ENCODE measurements around the gene RUFY4. TPM values are rescaled to one million over a fixed set of nuclear protein-coding genes. Genes with fewer than 3 reads are reported as not detected.
A peak's percentile ranks its signal among the peaks of the same experiment; 100 is the strongest.

The RUFY4 gene
- polyA plus RNA-seq, 2 donors, result 0.28 to 0.52 TPM

GRCh38 chr2:218024871-218025270 lies 44.2 kb upstream of the RUFY4 start:
- Histone ChIP-seq H3K27me3 (ENCODE audit: control insufficient read depth in 1 of 2, insufficient read depth in 2 of 2, low read length in 2 of 2) (no peaks in the 10 kb centered on the region), H3K4me1 (ENCODE audit: control insufficient read depth in 2 of 2, insufficient read depth in 2 of 2, low read length in 1 of 2) (peaks cover 2 to 28% of the 10 kb centered on the region in 2 donors)

GRCh38 chr2:218026244-218026643 lies 42.8 kb upstream of the RUFY4 start:
- Histone ChIP-seq H3K4me3 (ENCODE audit: low read depth in 1 of 2, low read length in 2 of 2) (no peak overlapping the region), H3K4me1 (ENCODE audit: control insufficient read depth in 2 of 2, insufficient read depth in 2 of 2, low read length in 1 of 2) (peaks cover 2 to 40% of the 10 kb centered on the region in 2 donors), H3K9me3 (ENCODE audit: control insufficient read depth in 2 of 2, insufficient read depth in 1 of 2, low read depth in 1 of 2, low read length in 1 of 2) (no peaks in the 10 kb centered on the region), H3K27me3 (ENCODE audit: control insufficient read depth in 1 of 2, insufficient read depth in 2 of 2, low read length in 2 of 2) (no peaks in the 10 kb centered on the region), H3K27ac (ENCODE audit: low read depth in 2 of 2, low read length in 1 of 2) (no peak overlapping the region), H3K36me3 (ENCODE audit: control insufficient read depth in 2 of 2, insufficient read depth in 2 of 2, low read length in 1 of 2) (no peaks in the 10 kb centered on the region)
- 86 to 93% methylated on average over 7 of the region's 7 CpGs for WGBS, 2 donors

More at GRCh38 chr2:218024871-218025270, 44.2 kb upstream of the RUFY4 start:
- Histone ChIP-seq H3K9me3 (ENCODE audit: control insufficient read depth in 2 of 2, insufficient read depth in 1 of 2, low read depth in 1 of 2, low read length in 1 of 2) (no peaks in the 10 kb centered on the region), H3K4me3 (ENCODE audit: low read depth in 1 of 2, low read length in 2 of 2) (no peak overlapping the region), H3K27ac (ENCODE audit: low read depth in 2 of 2, low read length in 1 of 2) (no peak overlapping the region), H3K36me3 (ENCODE audit: control insufficient read depth in 2 of 2, insufficient read depth in 2 of 2, low read length in 1 of 2) (no peaks in the 10 kb centered on the region)
- 76 to 90% methylated on average over 2 of the region's 2 CpGs for WGBS, 2 donors

DNA sequence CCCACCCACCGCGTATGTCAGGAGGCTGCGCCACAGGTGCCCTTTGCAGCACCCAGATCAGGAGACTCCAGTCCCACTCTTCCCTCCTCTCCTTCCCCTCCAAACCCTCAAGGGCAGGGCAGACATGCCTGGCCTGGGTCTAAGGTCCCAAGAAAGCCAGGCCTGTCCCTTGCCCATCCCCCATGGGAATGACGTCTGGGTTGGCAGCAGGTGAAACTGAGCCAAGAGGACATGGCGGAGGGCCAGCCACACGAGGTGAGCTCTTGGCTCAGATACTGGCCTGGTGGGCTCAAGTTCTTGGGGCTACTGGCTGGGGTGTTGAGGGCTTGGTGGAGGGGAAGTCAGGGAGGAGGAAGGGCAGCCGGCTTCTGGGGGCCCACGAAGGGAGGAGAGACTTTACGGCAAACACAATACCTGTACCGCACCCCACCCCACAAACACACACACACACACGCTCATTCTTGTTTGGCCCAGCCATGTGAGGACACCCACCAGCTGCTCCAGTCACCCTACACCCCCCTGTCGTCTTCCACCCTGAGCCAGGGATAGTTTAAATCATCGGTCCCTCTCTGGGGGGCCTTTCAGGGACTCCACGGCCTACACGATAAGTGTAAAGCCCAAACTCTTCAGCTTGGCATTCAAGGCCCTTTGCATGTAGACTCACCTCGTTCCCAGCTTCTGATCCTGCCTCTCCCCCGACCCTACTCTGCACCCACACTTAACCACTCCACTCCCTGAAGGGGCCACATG lies 42.2 kb upstream of the RUFY4 start:
- peaks cover 2 to 42% of the 10 kb centered on the region in 2 donors for H3K4me1 ChIP-seq (ENCODE audit: control insufficient read depth in 2 of 2, insufficient read depth in 2 of 2, low read length in 1 of 2)
- H3K27ac ChIP-seq (ENCODE audit: low read depth in 2 of 2, low read length in 1 of 2), result no peak overlapping the region
- H3K4me3 ChIP-seq (ENCODE audit: low read depth in 1 of 2, low read length in 2 of 2), result no peak overlapping the region
- no peaks in the 10 kb centered on the region for H3K9me3 ChIP-seq (ENCODE audit: control insufficient read depth in 2 of 2, insufficient read depth in 1 of 2, low read depth in 1 of 2, low read length in 1 of 2)
- H3K36me3 ChIP-seq (ENCODE audit: control insufficient read depth in 2 of 2, insufficient read depth in 2 of 2, low read length in 1 of 2), result no peaks in the 10 kb centered on the region
- WGBS, 2 donors, result 54% methylated on average over 17 of the region's 17 CpGs
- no peaks in the 10 kb centered on the region for H3K27me3 ChIP-seq (ENCODE audit: control insufficient read depth in 1 of 2, insufficient read depth in 2 of 2, low read length in 2 of 2)

GRCh38 chr2:218027426-218028188 lies 41.4 kb upstream of the RUFY4 start:
- Histone ChIP-seq H3K36me3 (ENCODE audit: control insufficient read depth in 2 of 2, insufficient read depth in 2 of 2, low read length in 1 of 2) (no peaks in the 10 kb centered on the region), H3K9me3 (ENCODE audit: control insufficient read depth in 2 of 2, insufficient read depth in 1 of 2, low read depth in 1 of 2, low read length in 1 of 2) (no peaks in the 10 kb centered on the region), H3K27ac (ENCODE audit: low read depth in 2 of 2, low read length in 1 of 2) (no peak overlapping the region), H3K4me1 (ENCODE audit: control insufficient read depth in 2 of 2, insufficient read depth in 2 of 2, low read length in 1 of 2) (peaks cover 2 to 49% of the 10 kb centered on the region in 2 donors), H3K4me3 (ENCODE audit: low read depth in 1 of 2, low read length in 2 of 2) (no peak overlapping the region), H3K27me3 (ENCODE audit: control insufficient read depth in 1 of 2, insufficient read depth in 2 of 2, low read length in 2 of 2) (no peaks in the 10 kb centered on the region)
- WGBS, 2 donors, result 86 to 90% methylated on average over 6 of the region's 6 CpGs

DNA sequence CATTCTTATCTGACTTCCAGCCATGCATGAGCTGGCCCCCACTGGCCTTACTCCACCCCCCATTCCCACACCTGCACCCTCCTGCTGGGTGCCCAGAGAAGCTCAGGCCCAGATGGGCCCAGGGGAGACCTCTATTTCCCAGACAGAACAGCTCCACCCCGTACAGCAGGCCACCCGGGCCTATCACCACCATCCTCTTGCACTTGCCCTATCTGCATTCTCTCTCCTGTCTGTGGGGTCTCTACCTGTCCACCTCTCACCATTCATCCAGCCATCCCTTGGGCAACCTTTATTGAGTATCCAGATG lies 40.9 kb upstream of the RUFY4 start:
- no peaks in the 10 kb centered on the region for H3K27me3 ChIP-seq (ENCODE audit: control insufficient read depth in 1 of 2, insufficient read depth in 2 of 2, low read length in 2 of 2)
- no peaks in the 10 kb centered on the region for H3K36me3 ChIP-seq (ENCODE audit: control insufficient read depth in 2 of 2, insufficient read depth in 2 of 2, low read length in 1 of 2)
- WGBS, 2 donors, result 78 to 97% methylated on average over 2 of the region's 2 CpGs
- no peak overlapping the region for H3K4me3 ChIP-seq (ENCODE audit: low read depth in 1 of 2, low read length in 2 of 2)
- peaks cover 2 to 55% of the 10 kb centered on the region in 2 donors for H3K4me1 ChIP-seq (ENCODE audit: control insufficient read depth in 2 of 2, insufficient read depth in 2 of 2, low read length in 1 of 2)
- H3K9me3 ChIP-seq (ENCODE audit: control insufficient read depth in 2 of 2, insufficient read depth in 1 of 2, low read depth in 1 of 2, low read length in 1 of 2), result no peaks in the 10 kb centered on the region
- no peak overlapping the region for H3K27ac ChIP-seq (ENCODE audit: low read depth in 2 of 2, low read length in 1 of 2)

- no peak overlapping the region for H3K4me3 ChIP-seq (ENCODE audit: low read depth in 1 of 2, low read length in 2 of 2)
- H3K9me3 ChIP-seq (ENCODE audit: control insufficient read depth in 2 of 2, insufficient read depth in 1 of 2, low read depth in 1 of 2, low read length in 1 of 2), result no peaks in the 10 kb centered on the region
- H3K4me1 ChIP-seq (ENCODE audit: control insufficient read depth in 2 of 2, insufficient read depth in 2 of 2, low read length in 1 of 2), result peaks cover 2 to 56% of the 10 kb centered on the region in 2 donors
- 39 to 44% methylated on average over 6 of the region's 6 CpGs for WGBS, 2 donors
- H3K36me3 ChIP-seq (ENCODE audit: control insufficient read depth in 2 of 2, insufficient read depth in 2 of 2, low read length in 1 of 2), result no peaks in the 10 kb centered on the region
- no peaks in the 10 kb centered on the region for H3K27me3 ChIP-seq (ENCODE audit: control insufficient read depth in 1 of 2, insufficient read depth in 2 of 2, low read length in 2 of 2)
- peak overlapping the region; percentile 25 to 71 for H3K27ac ChIP-seq (ENCODE audit: low read depth in 2 of 2, low read length in 1 of 2)
These were observed 40.3 kb upstream of the RUFY4 start for GRCh38 chr2:218028562-218029348.

- H3K27me3 ChIP-seq (ENCODE audit: control insufficient read depth in 1 of 2, insufficient read depth in 2 of 2, low read length in 2 of 2), result no peaks in the 10 kb centered on the region
- H3K9me3 ChIP-seq (ENCODE audit: control insufficient read depth in 2 of 2, insufficient read depth in 1 of 2, low read depth in 1 of 2, low read length in 1 of 2), result no peaks in the 10 kb centered on the region
- no peaks in the 10 kb centered on the region for H3K36me3 ChIP-seq (ENCODE audit: control insufficient read depth in 2 of 2, insufficient read depth in 2 of 2, low read length in 1 of 2)
- peaks cover 5 to 57% of the 10 kb centered on the region in 2 donors for H3K4me1 ChIP-seq (ENCODE audit: control insufficient read depth in 2 of 2, insufficient read depth in 2 of 2, low read length in 1 of 2)
- H3K27ac ChIP-seq (ENCODE audit: low read depth in 2 of 2, low read length in 1 of 2), result peak overlapping the region; percentile 43 to 75
- WGBS, 2 donors, result 49 to 55% methylated on average over 17 of the region's 17 CpGs
- no peak overlapping the region for H3K4me3 ChIP-seq (ENCODE audit: low read depth in 1 of 2, low read length in 2 of 2)
These were observed 39.4 kb upstream of the RUFY4 start for GRCh38 chr2:218029366-218030360.

DNA sequence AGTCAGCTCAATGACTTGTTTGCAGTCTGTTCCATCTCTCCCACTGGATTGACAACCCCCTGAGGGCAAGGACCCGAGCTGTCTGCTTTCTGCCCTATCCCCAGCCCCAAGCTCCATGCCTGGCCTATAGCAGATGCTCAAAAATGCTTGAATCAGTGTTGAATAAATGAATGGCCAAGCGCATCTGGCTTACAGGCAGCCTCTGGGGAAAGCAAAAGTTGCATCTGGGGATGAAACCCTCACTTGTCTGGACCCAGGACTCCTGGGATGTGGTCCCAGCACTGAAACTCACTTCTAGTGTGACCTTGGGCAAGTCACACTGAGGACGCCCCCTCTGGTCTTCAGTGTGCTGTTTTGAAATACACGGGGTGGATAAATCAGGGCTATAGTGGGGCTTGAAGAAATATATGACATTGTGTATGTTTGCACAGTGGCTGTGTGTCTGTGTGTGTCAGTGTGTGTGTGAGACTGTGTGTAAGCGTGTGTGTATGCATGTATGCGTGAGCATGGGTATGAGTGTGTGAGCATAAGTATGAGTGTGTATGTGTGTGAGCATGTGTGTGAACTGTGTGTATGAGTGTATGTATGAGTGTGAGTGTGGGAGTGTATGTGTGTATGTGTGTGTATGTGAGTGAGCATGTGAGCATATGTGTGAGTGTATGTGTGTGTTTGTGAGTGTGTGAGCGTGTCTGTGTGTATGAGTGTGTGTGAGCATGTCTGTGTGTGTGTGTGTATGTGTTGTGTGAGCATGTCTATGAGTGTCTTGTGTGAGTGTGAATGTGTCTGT lies 38.5 kb upstream of the RUFY4 start:
- Histone ChIP-seq H3K27ac (ENCODE audit: low read depth in 2 of 2, low read length in 1 of 2) (peak overlapping the region in 1 of 2 donors; percentile 75), H3K4me1 (ENCODE audit: control insufficient read depth in 2 of 2, insufficient read depth in 2 of 2, low read length in 1 of 2) (peaks cover 5 to 57% of the 10 kb centered on the region in 2 donors), H3K27me3 (ENCODE audit: control insufficient read depth in 1 of 2, insufficient read depth in 2 of 2, low read length in 2 of 2) (no peaks in the 10 kb centered on the region)

More for the DNA sequence above, 38.5 kb upstream of the RUFY4 start:
- Histone ChIP-seq H3K36me3 (ENCODE audit: control insufficient read depth in 2 of 2, insufficient read depth in 2 of 2, low read length in 1 of 2) (no peaks in the 10 kb centered on the region), H3K9me3 (ENCODE audit: control insufficient read depth in 2 of 2, insufficient read depth in 1 of 2, low read depth in 1 of 2, low read length in 1 of 2) (no peaks in the 10 kb centered on the region), H3K4me3 (ENCODE audit: low read depth in 1 of 2, low read length in 2 of 2) (no peak overlapping the region)
- 78 to 84% methylated on average over 7 of the region's 7 CpGs for WGBS, 2 donors
